ENCODE measurements around the gene STMN3.
A peak's percentile ranks its signal among the peaks of the same experiment; 100 is the strongest.

Gene STMN3

GRCh38 chr20:63667858-63668257, 14.6 kb upstream of the STMN3 start:
- H3K4me3 ChIP-seq (ENCODE audit: low read depth, low read length) = no peak overlapping the region
- TF ChIP-seq ZNF585B (tag by site-specific recombination; IDR thresholded peaks at IDR 0.05) (no peak), ZNF174 (tag by site-specific recombination; IDR thresholded peaks at IDR 0.05) (no peak), PRDM10 (tag by site-specific recombination; IDR thresholded peaks at IDR 0.05) (no peak)
- H3K27ac ChIP-seq (ENCODE audit: extremely low read depth, low read depth, low read length) = no peak overlapping the region
- CTCF ChIA-PET = no interaction called here
- H3K9me3 ChIP-seq (ENCODE audit: control insufficient read depth, insufficient read depth, low read depth, low read length) = no peaks in the 10 kb centered on the region
- no peaks in the 10 kb centered on the region for H3K4me1 ChIP-seq (ENCODE audit: control insufficient read depth, insufficient read depth, low read length)
- peaks cover 3 to 78% of the 10 kb centered on the region in 2 experiments; a peak in 2 of 3 replicates for H3K36me3 ChIP-seq (ENCODE audit: control insufficient read depth in 2 of 2, insufficient read depth in 1 of 2, low read length in 2 of 2)
- POLR2A ChIA-PET = interaction anchor here (1.9 kb wide), 1 partner anchor 10 kb away, joined by 7 read pairs; the partner anchor contains the start of gene RTEL1

- POLR2A ChIA-PET = interaction anchor here (0.5 to 1.3 kb wide), 3 partner anchors 24 to 1189 kb away, joined by 3 read pairs; no protein-coding TSS in a partner anchor
- Histone ChIP-seq H3K27ac (ENCODE audit: extremely low read depth, low read depth, low read length) (no peak overlapping the region), H3K36me3 (ENCODE audit: control insufficient read depth in 2 of 2, insufficient read depth in 1 of 2, low read length in 2 of 2) (peaks cover 3 to 88% of the 10 kb centered on the region in 2 experiments; a peak in 2 of 3 replicates), H3K9me3 (ENCODE audit: control insufficient read depth, insufficient read depth, low read depth, low read length) (no peaks in the 10 kb centered on the region), H3K4me1 (ENCODE audit: control insufficient read depth, insufficient read depth, low read length) (no peaks in the 10 kb centered on the region), H3K4me3 (ENCODE audit: low read depth, low read length) (no peak overlapping the region)
- CTCF ChIA-PET = no interaction called here
- TF ChIP-seq SCRT2 (tag by site-specific recombination; IDR thresholded peaks at IDR 0.05) = no peak
- no peak for TF ChIP-seq GLIS2 (tag by site-specific recombination; IDR thresholded peaks at IDR 0.05)
- TF ChIP-seq KLF1 (tag by site-specific recombination; IDR thresholded peaks at IDR 0.05) = no peak
- TF ChIP-seq ZNF169 (tag by site-specific recombination; IDR thresholded peaks at IDR 0.05) = no peak
- no peak for TF ChIP-seq ZNF530 (tag by site-specific recombination; IDR thresholded peaks at IDR 0.05; ENCODE audit: low read depth)
- no peak for TF ChIP-seq ZNF621 (tag by site-specific recombination; IDR thresholded peaks at IDR 0.05)
- TF ChIP-seq SETDB1 (IDR thresholded peaks at IDR 0.05; ENCODE audit: insufficient read length, low read length) = no peak
- no peak for TF ChIP-seq ZBTB1 (tag by site-specific recombination; IDR thresholded peaks at IDR 0.05)
- no peak for TF ChIP-seq ZFP41 (tag by site-specific recombination; IDR thresholded peaks at IDR 0.05; ENCODE audit: borderline replicate concordance)
- no peak for TF ChIP-seq ZNF561 (tag by site-specific recombination; IDR thresholded peaks at IDR 0.05; ENCODE audit: borderline replicate concordance)
Measured at GRCh38 chr20:63665708-63666107, 12.5 kb upstream of the STMN3 start.

GRCh38 chr20:63664861-63665594, 11.8 kb upstream of the STMN3 start:
- Histone ChIP-seq H3K9me3 (ENCODE audit: control insufficient read depth, insufficient read depth, low read depth, low read length) (no peaks in the 10 kb centered on the region), H3K4me1 (ENCODE audit: control insufficient read depth, insufficient read depth, low read length) (no peaks in the 10 kb centered on the region), H3K4me3 (ENCODE audit: low read depth, low read length) (no peak overlapping the region), H3K36me3 (ENCODE audit: control insufficient read depth in 2 of 2, insufficient read depth in 1 of 2, low read length in 2 of 2) (peaks cover 3 to 89% of the 10 kb centered on the region in 2 experiments; a peak in 2 of 3 replicates), H3K27ac (ENCODE audit: extremely low read depth, low read depth, low read length) (no peak overlapping the region)
- ChIA-PET CTCF (no interaction called here), POLR2A (interaction anchor here (0.5 to 1.3 kb wide), 2 partner anchors 23 to 114 kb away, joined by 3 read pairs; no protein-coding TSS in a partner anchor)
- TF ChIP-seq ZNF692 (tag by site-specific recombination; IDR thresholded peaks at IDR 0.05) = no peak
- TF ChIP-seq KLF1 (tag by site-specific recombination; IDR thresholded peaks at IDR 0.05) = no peak
- peak; percentile 78 for TF ChIP-seq ZBTB48 (tag by site-specific recombination; IDR thresholded peaks at IDR 0.05)
- no peak for TF ChIP-seq ZNF155 (tag by site-specific recombination; IDR thresholded peaks at IDR 0.05)
- no peak for TF ChIP-seq ZNF302 (tag by site-specific recombination; IDR thresholded peaks at IDR 0.05; ENCODE audit: low read depth)
- no peak for TF ChIP-seq ZNF777 (tag by site-specific recombination; IDR thresholded peaks at IDR 0.05; ENCODE audit: borderline replicate concordance)
- TF ChIP-seq ZNF214 (tag by site-specific recombination; IDR thresholded peaks at IDR 0.05; ENCODE audit: borderline replicate concordance) = no peak
- no peak for TF ChIP-seq ZNF37A (tag by site-specific recombination; IDR thresholded peaks at IDR 0.05)
- peak; percentile 37; the same call in 1 of the 2 replicates for TF ChIP-seq ZSCAN4 (tag by site-specific recombination; IDR thresholded peaks at IDR 0.05)
- TF ChIP-seq ZIC2 (tag by site-specific recombination; IDR thresholded peaks at IDR 0.05) = peak; percentile 68
- no peak for TF ChIP-seq AEBP2 (tag by site-specific recombination; IDR thresholded peaks at IDR 0.05; ENCODE audit: borderline replicate concordance)
- TF ChIP-seq ZFP69B (tag by site-specific recombination; IDR thresholded peaks at IDR 0.05) = no peak
- peak; percentile 61 for TF ChIP-seq GLIS2 (tag by site-specific recombination; IDR thresholded peaks at IDR 0.05)

All from HEK293 (cell line).